Hematopoietic multipotent progenitor cell treated with erythropoietin and hydrocortisone succinate and interleukin-3 and kit ligand, for 15 days (in vitro differentiated cells): ENCODE results near the gene TTI1.

Experiments
- DNase-seq: peaks from one replicate; pipeline ENCODE4 v3.0.0-alpha.2; 2015; ENCODE audit warnings: low spot score

The TTI1 gene

GRCh38 chr20:38054647-38055046 lies 21.4 kb upstream of the TTI1 start:
- no peak for DNase-seq

DNA sequence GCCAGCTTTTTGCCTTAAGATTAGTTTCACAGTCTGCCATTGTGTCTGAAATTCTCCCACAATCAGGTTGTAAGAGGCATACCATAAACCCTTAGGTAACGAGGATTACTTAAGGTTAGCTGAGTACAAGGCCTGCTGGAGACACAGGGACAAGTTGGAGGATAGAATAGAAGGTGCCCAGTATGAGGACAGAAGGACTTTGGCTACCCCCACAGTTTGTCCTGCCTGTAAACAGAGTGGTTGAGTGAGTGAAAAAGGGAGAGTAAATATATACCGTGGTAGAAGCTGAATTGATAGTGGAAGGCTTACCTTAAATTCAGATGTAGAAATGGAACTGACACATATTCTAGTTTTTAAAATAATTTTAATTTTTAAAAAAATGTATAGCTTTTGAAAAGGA lies 19.6 kb upstream of the TTI1 start:
- no peak for DNase-seq

DNA sequence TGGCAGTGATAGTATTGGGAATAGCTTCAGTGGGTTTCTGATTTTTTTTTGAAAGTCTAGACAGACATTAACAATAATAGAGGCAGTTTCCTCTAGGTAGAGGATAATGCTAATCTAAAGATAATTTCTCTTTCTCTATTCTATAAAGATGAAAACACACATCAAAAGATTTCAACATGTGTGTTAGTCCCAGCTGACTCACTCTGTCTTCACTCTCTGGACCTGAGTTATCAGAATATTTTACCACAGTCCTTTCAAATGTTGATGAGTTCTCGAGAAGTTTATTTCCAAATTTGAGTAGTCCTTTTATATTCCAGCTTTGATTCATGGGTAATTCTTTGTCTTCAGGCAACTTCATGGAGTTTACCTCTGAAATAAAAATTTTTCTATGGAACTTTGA lies 17.4 kb upstream of the TTI1 start:
- no peak for DNase-seq

- no peak for DNase-seq
Observed at GRCh38 chr20:38049800-38050199, 16.5 kb upstream of the TTI1 start.

- DNase-seq: no peak
Observed at GRCh38 chr20:38046572-38046971, 13.3 kb upstream of the TTI1 start.

DNA sequence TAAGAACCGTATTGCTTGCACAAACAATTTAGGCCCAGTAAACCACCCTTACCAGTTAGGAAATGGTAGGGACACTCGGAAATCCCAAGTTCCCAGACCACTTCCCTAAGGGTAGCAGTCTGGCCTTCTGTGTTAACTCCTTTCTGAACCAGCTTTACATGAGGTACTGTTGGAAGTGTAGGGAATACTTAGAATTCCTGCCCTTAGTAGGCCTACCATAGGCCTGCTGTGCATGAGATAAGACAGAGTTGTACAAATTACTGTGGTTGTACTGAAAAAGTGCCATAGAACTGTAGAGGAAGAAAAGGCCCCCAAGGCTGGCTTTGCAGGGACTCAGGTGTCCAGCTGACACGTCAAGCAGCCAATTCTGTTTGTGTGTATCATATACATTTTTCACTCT lies 11.4 kb upstream of the TTI1 start:
- DNase-seq: no peak

GRCh38 chr20:38043512-38044300 lies 10.4 kb upstream of the TTI1 start:
- DNase-seq: no peak

GRCh38 chr20:38040276-38040675 lies 7.0 kb upstream of the TTI1 start:
- no peak for DNase-seq

DNA sequence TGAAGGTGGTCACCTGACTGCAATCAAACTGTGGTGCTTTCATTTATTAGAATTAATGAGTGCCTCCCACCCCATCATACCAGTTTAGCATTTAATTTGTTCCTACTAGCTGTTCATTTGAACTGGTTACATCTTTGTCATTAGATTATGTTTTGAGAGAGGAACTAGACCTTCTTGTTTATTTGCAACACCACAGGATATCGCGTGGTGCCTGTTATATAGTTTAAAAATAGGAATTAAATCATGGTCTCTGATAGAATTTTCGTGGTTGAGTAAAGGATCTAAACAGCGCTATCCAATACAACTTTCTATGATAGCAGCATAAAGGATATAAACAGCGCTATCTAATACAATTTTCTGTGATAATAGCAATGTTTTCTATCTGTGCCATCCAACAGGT lies 3.1 kb upstream of the TTI1 start:
- no peak for DNase-seq

GRCh38 chr20:38034961-38035360 lies 1.7 kb upstream of the TTI1 start:
- DNase-seq: no peak

DNA sequence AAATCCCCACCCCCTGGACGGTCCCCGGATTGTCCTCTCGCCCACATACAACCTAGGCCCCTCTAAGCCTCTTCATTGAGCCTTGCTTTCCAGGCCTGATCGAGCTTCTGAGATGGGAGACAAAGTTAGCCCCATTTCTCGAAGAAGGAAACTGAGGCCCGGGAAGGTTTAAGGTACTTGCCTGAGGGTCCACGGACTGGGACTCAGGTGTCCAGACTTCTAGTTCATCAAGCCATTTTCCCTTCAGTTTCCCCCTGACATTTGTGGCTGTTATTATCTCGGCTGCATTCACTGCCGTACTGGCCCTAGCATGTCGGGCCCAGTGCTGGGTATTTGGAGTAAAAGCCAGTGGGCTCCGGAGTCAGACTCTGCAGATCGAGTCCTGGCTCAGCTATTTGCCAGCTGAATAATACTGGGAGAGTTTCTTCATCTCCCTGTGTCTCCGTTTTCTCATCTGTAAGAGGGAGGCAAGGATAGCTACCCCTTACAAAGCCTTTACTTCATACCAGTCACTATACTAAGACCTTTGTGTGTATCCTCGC lies 923 bp upstream of the TTI1 start:
- DNase-seq: peak; percentile 16

- DNase-seq: no peak
Observed at GRCh38 chr20:38032585-38033329, 499 bp downstream of the TTI1 start.

GRCh38 chr20:38031957-38032356 lies 1.3 kb downstream of the TTI1 start:
- DNase-seq: no peak

DNA sequence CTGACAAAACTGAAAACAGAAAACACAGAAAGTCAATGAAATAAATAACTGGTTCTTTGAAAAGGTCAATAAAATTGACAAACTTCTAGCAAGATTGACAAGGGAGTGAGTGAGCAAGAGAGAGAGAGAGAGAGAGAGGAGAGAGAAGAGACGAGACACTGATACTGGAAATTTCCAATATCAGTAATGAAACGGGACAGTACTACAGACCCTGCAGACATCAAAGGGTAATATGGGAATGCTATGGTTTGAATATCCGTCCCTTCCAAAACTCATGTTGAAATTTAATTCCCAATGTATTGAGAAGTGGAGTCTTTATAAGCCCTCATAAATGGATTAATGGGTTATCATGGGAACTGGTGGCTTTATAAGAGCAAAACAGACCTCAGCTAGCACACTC lies 3.8 kb downstream of the TTI1 start:
- no peak for DNase-seq

DNA sequence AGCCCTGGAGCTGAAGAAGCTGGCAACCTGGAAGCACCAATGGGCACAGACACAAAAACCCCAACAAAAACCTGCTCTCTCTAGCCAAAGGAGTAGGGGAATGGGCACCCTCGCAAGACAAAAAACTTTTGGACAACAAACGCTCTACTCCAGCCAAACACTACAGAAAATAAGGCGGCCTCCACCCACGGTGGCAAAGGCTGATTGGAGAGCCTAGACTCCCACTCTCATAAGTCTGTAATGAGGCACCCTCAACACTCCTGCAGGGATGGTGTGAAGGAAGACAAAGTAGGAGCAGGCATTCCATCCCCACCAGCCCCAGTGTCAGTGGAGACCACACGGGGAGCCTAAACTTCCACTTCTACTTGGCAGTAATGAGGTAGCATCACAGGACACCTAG lies 8.8 kb downstream of the TTI1 start:
- no peak for DNase-seq

DNA sequence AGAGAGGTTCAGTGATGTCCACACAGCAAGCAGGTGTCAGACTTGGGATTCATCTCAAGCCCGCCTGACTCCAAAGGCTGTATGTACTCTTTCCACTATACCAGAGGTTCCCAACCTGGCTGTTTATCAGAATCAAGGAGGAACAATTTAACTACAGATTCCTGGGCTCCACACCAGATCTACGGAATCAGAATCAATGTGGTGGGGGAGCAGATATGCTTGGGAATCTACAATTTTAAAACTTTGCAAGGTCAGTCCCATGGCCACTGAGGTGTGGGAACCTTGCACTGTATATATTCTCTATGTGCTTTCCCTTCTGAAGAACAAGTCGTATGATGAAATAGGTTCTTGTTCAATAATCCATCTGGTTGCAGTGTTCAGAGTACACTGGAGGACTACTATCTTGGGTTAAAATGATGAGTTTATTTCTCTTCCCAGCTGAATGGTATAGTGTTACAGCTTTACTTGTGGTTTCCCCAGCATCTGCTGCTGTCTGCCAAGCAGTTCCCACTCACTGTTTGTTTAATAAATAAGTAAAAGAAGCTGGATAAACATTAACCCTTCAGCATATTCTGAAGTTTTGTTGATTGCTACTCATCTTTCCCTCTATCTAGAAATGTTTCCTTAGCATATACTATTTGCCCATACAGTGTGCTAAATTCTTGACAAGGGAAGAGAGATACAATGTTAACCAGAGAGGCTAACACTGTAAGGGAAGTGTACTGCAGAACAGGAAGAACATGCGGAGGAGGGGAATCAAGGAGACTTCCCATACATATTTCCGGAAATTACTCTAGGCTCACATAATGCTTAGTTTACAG lies 9.9 kb downstream of the TTI1 start:
- DNase-seq: no peak

DNA sequence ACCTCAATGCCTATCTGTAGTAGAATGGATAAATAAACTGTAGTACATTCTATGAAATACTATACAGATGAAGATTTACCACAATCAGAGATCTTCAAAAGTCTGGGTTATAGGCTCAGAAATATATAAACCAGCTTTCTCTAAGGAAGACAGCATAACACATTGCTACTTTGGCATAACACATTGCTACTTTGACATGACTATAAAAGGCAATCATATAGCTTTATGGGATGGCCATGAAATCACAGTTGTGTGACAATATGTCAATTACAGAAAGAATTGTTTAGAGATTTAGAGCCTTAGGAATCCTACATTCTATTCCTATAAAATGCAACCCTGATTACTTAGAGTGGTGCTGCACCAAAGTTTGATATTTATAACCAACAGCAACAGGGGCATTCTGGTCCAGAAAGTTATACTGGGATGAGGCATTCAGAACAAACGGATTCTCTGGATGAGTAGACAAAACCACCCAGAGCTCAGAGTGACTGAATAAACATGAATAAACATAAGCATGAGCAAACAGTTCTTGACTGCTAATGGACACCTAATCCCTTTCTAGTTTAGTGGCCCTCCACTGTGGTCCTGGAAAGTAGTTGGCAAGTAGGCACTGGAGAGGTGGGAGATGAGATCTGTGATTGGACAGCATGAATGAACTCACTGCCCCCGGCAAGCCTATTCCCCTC lies 12.0 kb downstream of the TTI1 start:
- no peak for DNase-seq

GRCh38 chr20:38018385-38018784 lies 14.9 kb downstream of the TTI1 start:
- no peak for DNase-seq

GRCh38 chr20:38017959-38018358 lies 15.3 kb downstream of the TTI1 start:
- DNase-seq: no peak

DNA sequence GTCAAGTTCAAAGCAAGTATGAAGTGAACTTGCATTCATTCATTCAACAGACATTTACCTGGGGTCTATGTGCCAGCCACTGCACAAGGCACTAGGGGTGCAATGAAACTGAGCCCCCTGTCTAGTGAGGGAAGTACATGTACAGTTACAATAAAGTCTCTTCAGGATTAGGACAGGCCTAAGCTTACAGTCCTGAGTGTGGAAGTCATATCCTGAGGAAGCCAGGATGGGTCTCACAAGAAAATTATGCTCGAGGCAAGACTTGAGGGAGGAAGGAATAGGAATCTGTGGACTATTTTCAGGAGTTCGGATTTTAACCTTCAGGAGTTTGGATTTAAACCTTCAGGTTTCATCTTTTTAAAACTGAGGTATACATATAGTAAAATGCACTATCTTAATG lies 19.4 kb downstream of the TTI1 start:
- DNase-seq: no peak

GRCh38 chr20:38012332-38012731 lies 20.9 kb downstream of the TTI1 start:
- no peak for DNase-seq

- DNase-seq: no peak
Observed at GRCh38 chr20:38011696-38012095, 21.6 kb downstream of the TTI1 start.
